GM06990 (cell line): ENCODE data around the gene RPS16.

Source experiments
- DNase-seq: peaks from one replicate; pipeline ENCODE4 v3.0.0-alpha.2; 2011; ENCODE audit not compliant: insufficient read length; ENCODE audit errors: extremely low read depth
- H3K27me3 ChIP-seq: replicated peaks from 2 replicates; pipeline ENCODE4 v1.6.0; 2011; ENCODE audit warnings: low read length; ENCODE audit not compliant: control insufficient read depth, insufficient read depth
- H3K36me3 ChIP-seq: 2 replicates; pipeline ENCODE4 v1.5.1; 2011; ENCODE audit warnings: low read length; ENCODE audit not compliant: control insufficient read depth, insufficient read depth
- H3K4me3 ChIP-seq: replicated peaks from 2 replicates; pipeline ENCODE4 v1.5.1; 2011; ENCODE audit warnings: low read depth, mild to moderate bottlenecking, control low read depth, low read length
- TF ChIP-seq, protein P1 (sequence below): IDR thresholded peaks from 2 replicates; pipeline ENCODE4 v1.5.1; 2011; ENCODE audit warnings: low read length, control low read depth, mild to moderate bottlenecking, inconsistent platforms; ENCODE audit not compliant: insufficient read depth, poor library complexity, severe bottlenecking

The RPS16 gene

DNA sequence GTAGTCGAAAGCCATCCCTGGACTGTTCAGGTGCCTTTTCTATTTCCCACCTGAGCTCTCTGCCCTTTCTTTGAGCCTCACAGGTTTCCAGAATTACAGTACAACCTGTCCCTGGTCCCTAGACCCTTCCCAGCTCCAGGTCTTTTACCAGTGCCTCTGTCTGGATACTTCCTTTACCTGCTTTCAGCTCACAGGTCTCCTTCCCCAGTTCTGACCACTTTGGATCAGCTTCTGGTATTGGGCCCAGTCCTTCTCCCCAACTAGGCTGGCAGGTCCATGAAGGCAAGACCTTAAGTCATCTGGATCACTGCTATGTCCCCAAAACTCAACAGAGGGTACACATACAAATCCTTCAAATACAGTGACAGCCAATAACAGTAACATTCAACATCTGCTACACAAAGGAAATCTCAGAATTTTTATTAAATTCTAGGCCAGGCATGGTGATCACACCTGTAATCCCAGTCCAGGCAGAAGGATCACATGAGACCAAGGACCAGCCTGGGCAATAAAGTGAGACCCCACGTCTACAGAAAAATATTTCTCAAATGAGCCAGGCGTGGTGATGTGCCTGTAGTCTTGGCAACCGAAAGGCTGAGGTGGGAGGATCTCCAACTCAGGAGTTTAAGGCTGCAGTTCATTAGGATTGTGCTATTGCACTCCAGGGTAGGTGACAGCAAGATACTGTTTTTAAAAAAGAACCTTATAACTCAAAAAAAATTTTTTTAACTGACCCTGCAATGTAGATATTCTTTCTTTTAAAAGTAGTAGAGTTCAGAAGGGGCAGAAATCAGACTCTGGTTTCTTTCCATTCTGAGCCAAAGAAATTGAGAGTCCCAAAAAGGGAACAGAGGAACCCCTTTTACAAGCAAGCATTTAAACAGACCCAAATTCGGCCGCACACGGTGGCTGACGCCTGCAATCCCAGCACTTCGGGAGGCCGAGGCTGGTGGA lies 1.3 kb downstream of the RPS16 start:
- no peaks in the 10 kb centered on the region for H3K27me3 ChIP-seq
- peaks cover 27% of the 10 kb centered on the region for H3K36me3 ChIP-seq
- peak overlapping the region; percentile 74 for H3K4me3 ChIP-seq
- DNase-seq = no peak
- TF ChIP-seq, protein P1, sequence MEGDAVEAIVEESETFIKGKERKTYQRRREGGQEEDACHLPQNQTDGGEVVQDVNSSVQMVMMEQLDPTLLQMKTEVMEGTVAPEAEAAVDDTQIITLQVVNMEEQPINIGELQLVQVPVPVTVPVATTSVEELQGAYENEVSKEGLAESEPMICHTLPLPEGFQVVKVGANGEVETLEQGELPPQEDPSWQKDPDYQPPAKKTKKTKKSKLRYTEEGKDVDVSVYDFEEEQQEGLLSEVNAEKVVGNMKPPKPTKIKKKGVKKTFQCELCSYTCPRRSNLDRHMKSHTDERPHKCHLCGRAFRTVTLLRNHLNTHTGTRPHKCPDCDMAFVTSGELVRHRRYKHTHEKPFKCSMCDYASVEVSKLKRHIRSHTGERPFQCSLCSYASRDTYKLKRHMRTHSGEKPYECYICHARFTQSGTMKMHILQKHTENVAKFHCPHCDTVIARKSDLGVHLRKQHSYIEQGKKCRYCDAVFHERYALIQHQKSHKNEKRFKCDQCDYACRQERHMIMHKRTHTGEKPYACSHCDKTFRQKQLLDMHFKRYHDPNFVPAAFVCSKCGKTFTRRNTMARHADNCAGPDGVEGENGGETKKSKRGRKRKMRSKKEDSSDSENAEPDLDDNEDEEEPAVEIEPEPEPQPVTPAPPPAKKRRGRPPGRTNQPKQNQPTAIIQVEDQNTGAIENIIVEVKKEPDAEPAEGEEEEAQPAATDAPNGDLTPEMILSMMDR = no peak

DNA sequence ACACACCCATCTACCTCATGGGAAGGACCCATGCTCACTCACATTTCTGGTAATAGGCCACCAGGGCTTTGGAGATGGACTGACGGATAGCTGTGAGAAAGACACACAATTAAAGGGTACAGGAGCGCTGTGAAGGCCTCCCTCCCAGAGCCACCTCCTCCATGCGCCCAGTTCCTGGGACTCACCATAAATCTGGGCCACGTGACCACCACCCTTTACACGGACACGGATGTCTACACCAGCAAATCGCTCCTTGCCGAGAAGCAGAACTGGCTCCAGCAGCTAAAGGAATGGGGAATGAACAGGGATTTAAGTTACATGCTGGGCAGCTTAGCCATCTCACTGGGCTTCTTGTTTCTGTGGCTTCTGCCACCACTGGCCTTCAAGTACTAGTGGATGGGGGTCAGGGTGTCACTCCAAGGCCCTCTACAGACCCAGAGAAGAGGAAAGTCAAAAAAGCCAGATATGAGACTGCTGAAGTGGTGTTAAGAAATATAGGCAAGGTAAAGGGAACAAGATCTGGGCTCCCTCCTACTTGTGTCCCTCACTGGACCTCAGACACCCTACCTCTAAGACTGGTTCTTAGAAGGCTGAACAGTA lies 2.2 kb downstream of the RPS16 start:
- H3K27me3 ChIP-seq = no peaks in the 10 kb centered on the region
- DNase-seq = no peak
- TF ChIP-seq, protein P1 = no peak
- peaks cover 27% of the 10 kb centered on the region for H3K36me3 ChIP-seq
- peak overlapping the region; percentile 74 for H3K4me3 ChIP-seq

DNA sequence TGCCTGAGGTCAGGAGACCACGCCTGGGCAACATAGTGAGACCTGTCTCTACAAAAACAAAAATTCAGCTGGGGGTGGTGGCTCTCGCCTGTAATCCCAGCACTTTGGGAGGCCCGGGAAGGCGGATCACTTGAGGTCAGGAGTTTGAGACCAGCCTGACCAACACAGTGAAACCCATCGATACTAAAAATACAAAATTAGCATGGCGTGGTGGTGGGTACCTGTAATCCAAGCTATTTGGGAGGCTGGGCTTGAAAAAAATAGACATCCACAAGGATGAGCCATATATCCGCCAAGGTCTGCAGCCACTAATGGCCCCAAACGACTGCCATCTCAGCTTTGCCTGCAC lies 3.1 kb downstream of the RPS16 start:
- Histone ChIP-seq H3K27me3 (no peaks in the 10 kb centered on the region), H3K4me3 (no peak overlapping the region), H3K36me3 (peaks cover 27% of the 10 kb centered on the region)
- DNase-seq = no peak
- TF ChIP-seq, protein P1 = no peak

DNA sequence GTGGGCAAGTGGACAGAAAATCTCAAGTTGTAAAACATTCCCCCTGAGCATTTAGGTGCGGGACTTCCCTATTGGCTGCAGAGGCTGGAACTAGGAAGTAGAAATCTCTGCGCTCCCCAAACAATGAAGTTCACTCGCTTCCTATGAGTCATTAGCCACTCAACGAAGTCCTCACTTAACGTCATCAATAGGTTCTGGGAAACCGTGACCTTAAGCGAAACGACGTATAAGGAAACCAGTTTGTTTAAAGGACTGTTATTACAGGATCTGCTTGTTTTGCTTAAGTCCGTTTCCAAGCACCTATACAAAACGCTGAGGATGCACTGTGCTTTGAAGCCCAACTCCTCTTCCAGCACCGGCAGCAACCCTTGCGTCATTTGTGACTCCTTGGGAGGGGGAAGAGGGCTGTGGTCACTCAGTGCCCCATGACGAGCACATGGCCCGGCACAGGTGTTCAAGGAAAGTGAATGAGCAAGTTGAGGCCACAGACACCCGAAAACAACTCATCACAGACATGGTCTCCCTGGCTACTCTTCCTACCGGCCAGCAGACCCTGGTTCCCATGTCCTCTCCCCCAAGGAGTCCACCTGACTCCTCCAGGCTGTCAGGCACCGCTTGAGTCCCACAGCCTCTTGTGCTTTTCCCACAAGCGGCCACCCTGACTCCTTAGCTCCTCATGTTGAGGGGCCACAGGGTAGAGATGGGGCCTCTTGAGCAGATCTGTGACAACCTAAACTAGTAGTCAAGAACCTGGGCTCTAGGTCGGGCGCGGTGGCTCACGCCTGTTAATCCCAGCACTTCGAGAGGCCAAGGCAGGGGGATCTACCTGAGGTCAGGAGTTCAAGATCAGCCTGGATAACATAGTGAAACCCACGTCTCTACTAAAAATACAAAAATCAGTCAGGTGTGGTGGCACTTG lies 4.8 kb downstream of the RPS16 start:
- TF ChIP-seq, protein P1 = no peak
- H3K36me3 ChIP-seq = peaks cover 27% of the 10 kb centered on the region
- no peaks in the 10 kb centered on the region for H3K27me3 ChIP-seq
- DNase-seq = peak; percentile 82
- H3K4me3 ChIP-seq = 0 out of 2 replicates have a peak overlapping the region, but pooled peaks have one; percentile 1

DNA sequence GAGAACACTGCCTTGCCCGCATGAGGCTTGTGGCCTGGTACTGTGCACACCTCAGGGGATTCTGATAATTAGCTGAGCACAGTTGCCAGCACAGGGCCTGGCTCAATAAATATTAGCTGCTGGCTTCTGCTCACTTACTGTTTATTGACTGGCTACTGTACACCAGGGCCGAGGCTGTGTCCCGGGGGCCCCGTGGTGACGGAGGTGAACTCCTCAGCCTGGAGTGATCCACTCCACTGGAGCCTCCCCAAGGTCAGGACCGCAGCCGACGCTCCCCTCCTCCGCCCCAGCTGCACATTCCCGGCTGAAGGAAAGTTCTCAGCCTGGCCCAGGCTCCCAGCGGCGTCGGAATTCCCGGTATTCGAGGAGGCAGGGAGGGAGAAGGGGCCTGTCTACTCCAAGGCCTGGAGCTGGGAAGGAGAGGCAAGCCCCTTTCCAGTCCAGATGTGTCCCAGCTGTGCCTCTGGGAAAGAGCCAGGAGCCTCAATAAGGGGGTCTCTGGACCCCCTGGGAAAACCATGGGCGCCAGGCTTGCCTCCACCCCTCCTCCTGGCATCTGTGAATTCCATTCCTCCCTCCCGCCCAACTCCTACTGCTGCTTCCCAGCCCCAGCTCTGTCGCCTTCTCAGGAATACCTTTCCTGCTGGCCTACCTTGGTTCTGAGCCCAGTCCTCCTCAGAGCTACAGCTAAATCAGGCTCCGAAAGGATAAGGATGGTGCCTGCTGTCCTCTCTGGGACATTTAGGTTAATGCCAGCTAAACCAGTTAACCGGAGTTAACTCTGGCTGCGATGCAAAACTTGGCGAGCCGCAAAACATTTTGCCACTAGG lies 7.3 kb downstream of the RPS16 start:
- Histone ChIP-seq H3K36me3 (peaks cover 25% of the 10 kb centered on the region), H3K4me3 (no peak overlapping the region), H3K27me3 (no peaks in the 10 kb centered on the region)
- no peak for DNase-seq
- TF ChIP-seq, protein P1 = no peak
